Stimulated activated CD8-positive, alpha-beta memory T cell treated with anti-CD3 and anti-CD28 coated beads, Interleukin-7, amount 100 ng/mL, for 1 hour (primary cell): ENCODE results near the gene USH2A.
"Not testable (repeated sequence)": the region's sequence is repeated elsewhere in the genome, so short reads cannot be mapped to it uniquely, and the experiment has no call there.

Source experiments
- DNase-seq, 2 donors: peaks; one replicate each; pipeline ENCODE4 v3.0.0-alpha.2; 2020; ENCODE audit warnings: low read depth in 2 of 2

Gene USH2A

DNA sequence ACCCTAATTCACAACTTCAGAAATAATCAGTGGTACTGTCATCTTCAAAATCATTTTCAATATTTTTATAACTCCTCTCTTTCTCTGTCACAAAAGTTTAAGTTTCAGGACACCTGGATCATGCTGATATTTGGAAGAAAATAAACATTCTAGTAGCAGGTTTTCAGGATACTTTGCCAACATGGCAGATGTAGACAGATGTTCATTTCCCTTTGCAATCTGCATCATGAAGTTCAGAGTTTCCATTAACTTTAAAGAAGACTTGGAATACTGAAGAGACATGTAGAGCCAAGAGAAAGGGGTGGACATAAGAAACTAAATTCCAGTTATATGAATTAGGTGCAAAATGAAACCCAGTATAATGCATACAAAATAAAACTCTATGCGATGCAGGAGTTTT is 218.1 kb downstream of the USH2A start:
- DNase-seq = no peak

DNA sequence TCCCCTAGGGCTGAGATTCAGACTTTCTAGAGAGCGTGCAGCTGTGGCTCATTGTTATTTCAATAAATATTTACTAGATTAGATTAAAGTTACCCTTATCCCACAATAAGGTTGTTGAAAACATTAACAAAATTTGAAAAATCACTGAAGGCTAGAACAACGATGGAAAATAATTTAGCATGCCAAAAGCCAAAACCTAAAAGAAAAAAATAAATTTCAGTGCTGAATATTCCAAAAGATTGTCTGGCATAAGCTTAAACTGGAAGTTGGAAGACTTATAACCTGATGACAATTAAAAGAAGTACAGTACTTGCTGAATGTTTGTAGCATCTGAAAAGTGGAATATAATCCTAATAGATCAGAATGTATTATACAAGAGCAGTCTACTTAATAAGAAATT is 221.3 kb downstream of the USH2A start:
- no peak for DNase-seq

DNA sequence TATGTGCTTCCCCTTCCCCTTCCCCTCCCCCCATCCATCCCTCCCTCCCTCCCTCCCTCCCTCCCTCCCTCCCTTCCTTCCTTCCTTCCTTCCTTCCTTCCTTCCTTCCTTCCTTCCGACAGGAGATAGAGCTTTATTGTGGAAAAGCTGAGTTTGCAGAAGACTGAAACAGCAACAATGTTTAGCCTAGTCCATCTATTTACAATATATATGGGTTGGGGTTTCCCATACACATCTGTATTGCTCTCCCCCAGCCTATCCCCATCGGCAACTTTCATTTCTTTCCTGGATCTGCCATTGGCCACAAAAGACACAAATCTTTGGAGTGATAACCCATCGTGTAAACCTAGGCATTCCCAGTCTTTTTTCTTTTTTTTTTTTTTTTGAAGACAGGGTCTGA is 222.3 kb downstream of the USH2A start:
- no peak for DNase-seq

DNA sequence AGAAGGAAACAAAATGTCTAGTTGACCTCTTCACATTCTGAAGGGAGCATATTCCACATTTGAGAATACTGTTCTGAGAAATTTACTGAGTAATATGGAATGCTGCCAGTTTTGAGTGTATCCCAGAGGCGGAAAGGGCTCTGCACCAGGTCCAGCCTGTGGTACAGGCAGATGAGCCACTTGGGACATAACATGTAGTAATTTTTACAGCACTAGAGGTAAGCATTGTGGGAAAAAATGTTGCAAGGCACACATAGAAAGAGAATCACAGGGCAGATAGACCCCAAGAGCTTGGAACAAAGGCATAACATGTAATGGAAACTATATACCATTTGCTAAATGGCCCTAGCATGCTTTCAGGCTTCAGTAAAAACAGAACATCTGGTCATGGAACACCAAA is 228.5 kb downstream of the USH2A start:
- no peak for DNase-seq

DNA sequence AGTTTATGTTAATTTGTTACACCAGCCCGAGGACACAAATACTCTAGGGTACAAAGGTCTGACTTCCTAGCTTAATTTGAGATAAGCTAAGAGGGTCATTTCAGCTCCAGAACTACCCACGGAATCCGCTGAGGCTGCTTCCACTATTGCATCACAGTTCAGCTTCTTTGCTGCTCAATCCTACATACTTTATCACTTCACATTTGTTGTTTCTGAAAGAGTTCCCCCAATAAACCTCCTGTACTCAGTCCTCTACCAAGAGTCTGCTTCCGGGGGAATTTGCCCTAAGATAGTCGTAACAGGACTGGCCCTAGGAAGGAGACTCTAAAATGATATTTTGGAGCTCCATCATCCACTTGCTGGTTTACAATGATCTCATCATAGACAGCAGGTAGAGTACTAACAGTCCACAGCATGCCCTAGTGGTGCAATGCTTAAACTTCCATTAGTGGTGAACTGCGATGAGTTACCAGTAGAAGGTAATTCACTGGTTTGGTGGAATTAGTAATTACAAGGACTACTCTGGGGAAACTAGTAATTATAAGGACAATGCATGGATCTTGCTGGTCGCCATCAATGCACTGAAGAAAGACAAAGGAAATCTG is 229.3 kb downstream of the USH2A start:
- no peak for DNase-seq

DNA sequence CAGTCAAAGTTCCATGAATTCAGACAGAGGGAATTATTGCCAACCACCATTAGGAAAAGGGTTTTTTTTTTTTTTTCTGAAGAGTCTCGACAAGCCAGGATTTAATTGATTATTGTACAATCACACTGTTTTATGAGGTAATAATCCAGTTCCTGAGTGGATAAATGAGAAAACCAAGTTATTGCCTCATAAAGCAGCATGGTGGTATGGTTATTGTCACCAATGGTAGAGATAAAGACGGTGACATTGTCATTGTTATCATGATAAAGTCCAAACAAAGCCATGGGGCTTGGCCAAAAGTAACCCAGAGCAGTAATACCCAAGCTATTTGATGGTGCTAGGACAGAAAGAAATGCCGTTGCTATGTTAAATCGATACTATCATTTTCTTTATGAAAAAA is 232.8 kb downstream of the USH2A start:
- no peak for DNase-seq

DNA sequence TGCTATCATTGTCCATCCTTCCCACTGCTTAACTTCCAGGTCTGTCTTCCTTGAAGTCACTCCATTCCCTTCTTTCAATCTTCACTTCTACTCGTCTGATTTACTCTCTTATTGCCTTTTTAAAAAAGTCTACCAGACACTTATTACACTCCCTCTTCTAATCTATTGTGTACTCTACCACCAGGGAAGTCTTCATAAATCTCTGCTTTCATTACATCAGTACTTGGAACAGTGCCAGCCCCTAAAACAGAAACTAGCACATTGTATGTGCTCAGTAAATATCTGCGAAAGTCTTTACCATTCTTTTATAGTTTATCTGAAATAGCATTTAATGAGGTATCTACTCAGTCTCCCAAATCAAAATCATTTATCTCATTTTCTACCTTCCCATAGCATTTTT is 236.4 kb downstream of the USH2A start:
- DNase-seq = no peak

DNA sequence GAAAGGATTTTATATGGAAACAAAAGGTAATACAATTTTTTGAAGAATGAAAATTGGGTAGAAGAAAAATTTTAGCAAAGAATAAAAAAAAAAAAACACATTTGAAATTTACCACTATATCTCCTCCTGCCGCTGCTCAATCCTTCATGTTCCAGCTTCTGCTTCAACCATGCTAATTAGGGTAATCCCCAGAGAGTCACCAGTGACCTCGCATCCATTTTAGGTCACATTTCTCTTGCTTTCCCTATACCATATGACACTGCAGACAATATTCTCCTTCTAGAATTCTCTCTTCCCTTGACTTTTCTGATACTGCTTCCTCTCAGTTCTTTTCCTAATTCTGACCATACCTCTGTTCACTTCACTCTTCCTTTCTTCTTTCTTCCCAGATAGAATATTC is 237.1 kb downstream of the USH2A start:
- no peak for DNase-seq

DNA sequence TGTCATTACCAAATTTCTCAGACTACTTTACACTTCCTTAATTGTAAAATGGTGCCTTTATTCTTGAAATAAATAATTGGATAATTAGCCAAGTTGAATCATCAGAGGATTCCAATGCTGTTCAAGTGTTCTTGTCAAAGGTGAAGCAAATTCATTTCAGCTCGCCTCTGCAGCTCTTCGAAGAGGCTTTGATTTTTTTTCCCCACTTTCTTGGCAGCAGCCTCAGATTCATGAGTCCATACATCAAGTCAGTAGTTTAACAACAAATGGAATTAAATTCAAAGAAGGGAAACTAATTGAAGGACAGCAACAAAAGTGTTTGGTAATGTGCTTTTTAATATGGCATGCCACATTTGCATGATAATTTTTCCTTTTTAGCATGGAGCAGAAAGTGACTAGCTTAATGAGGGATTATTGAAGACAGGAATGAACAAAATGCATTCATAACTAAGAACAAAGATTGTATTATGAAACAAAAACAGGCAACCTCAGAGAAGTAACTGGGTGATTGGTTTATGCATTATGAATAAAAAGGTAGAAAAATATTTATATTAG is 239.0 kb downstream of the USH2A start:
- DNase-seq = no peak

DNA sequence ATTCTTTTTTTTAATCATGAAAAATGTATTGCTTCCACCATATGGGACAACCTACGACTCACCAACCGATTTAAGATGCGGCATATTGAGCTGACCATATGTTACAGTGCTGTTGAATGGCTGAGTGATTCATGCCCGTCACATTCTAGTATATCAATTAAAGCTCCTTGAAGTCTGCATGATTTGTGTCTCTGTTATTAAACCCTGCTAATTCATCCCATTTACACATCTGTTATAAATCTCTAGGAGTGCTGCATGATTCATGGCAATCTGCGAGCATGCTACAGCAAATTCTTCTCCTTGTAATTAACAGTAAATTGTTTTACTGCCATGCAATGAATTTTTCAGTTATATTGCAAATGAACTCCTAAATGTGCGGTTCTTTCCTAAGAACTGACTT is 239.8 kb downstream of the USH2A start:
- no peak for DNase-seq

DNA sequence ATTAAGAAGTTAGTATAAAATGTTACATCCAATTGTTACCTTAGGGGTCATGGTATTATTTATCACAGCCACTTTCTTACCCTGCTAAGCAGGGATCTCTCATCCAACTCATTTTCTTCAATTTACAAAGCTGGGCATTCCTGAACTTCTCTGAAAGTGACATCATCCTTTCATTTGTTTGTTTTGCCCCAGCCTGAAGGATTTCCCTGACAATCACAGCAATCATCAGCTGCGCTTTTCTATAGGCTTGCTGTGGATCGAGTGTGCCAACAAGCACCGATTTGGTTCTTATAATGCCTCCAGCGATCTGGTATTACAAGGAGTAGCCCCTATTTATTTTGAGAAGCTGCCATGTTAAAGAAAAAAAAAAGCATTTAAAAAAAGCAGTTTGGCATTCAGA is 240.2 kb downstream of the USH2A start:
- DNase-seq = no peak

DNA sequence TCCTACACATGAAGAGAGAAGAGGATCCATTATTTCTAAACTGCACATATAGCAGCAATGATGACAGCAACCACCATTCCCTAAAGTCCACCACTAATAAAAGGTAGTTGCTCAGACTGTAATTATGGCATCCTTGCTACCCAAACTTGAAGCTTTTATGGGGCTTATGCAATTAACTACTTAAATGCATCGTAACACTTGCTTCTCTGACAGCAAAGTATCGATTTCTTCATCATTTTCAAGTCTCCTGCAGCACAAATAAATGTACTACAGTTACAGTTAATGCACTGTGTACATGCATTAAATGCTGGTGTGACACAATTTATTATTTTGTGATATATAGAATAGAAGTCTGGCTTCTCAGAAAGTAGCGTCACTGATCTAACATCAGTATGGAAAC is 241.7 kb downstream of the USH2A start:
- DNase-seq = no peak

DNA sequence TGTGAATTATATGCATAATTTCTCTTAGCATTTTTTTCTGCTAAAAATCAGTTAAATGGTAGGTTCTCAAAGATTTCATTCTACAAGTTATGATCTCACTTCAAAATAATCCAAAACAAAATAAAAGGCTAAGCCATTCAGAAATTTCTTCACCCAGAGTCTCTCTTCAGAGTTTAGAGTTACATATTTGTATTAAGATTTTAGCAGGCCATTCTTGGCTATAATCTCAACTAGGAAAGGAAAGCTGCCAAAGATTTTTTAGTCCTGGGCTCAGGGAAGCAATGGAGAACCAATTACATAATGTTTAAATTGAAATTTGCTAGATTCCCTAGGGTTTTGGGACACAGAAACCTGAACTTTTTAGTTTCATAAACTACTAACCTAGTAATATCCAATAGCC is 245.0 kb downstream of the USH2A start:
- no peak for DNase-seq

DNA sequence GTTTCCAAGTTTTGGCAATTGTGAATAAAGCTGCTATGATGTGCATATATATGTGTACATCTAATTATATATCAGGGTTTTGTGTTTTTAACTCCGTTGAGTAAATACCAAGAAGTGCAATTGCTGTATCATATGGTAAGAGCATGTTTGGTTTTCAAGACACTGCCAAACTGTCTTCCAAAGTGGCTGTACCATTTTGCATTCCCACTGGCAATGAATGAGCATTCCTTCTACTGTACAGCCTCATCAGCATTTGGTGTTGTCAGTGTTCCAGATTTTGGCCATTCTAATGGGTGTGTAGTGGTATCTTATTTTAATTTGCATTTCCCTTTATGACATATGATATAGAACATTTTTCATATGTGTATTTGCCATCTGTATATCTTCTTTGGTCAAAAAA is 246.3 kb downstream of the USH2A start:
- DNase-seq = no peak

DNA sequence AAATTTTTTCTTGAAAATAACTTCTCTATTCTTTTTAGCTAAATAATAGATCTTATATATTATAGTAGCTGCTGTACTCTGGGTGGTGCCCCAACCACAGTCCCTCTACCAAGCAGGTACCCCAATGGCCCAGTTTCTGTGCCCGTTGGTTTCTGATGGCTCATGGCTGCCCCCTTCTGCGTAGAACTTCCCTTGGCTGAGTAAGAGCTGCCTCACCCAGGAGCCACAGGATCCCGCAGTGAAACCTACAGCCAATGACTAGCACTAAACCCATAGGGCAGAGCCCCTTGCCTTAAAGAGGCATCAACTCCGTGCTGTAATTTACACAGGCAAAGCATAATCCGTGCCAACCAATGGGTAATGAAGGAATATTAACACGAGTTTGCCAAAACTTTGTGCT is 247.5 kb downstream of the USH2A start:
- DNase-seq = no peak

DNA sequence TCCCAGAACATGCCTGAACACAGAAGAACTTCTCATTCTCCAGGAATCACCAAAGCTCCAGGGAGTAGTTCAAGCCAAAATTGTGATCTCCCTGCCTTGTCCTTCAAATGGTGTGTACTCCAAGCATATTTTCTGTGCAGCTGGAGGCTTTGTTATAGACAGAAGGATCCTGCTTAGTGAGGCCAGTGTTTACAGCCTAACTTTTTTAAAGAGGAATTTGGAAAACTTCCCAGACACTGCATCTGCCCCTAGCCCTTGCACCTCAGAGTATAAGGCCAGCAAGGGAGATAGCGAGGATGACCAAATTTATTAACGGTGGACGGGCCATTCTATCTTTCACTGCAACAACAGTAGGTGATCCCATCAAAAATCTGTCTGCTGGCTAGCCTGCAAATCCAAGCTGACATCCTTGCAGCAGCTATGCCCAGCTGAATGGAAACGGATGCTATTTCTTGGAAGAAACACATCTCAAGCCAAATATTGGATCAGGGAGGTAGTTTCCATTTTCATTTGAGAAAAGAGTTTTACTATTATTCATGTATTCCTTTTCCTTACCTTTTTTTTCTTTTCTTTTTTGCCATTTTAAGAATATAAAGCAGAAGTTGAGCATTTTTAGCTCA is 249.8 kb downstream of the USH2A start:
- no peak for DNase-seq

DNA sequence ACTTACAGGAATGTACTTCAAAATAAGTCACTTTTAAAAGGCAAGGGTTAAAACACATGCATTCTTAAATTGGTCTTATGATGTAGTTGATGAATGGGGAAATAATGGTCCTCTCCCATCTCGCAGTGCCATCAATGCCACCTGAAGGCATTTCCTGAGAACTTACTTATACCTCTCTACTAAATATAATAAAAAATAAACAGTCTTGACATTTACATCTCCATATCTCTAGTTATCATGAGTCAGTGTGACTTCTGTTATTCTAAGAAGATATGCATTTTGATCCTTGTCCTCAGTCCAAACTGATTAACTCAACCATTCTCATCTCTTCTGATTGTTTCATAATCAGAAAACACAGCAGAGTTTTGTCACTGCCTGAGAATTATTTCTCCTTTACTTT is 253.9 kb downstream of the USH2A start:
- DNase-seq = no peak

DNA sequence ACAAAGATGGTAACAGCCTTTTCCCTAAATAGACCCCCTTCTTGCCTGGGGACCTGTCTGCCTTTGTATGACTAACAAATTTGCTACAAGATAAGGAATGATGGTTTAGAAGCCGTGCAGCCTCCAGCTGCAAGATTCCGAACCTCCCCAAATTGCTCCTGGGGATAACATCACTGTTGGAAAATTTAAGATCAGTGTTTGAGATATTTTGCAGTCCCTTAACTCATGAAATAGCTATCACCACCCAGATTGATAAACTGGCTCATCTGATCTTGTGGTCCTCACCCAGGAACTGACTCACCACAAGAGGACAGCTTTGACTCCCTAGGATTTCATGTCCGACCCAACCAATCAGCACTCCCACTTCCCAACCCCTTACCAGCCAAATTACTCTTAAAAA is 254.7 kb downstream of the USH2A start:
- no peak for DNase-seq

DNA sequence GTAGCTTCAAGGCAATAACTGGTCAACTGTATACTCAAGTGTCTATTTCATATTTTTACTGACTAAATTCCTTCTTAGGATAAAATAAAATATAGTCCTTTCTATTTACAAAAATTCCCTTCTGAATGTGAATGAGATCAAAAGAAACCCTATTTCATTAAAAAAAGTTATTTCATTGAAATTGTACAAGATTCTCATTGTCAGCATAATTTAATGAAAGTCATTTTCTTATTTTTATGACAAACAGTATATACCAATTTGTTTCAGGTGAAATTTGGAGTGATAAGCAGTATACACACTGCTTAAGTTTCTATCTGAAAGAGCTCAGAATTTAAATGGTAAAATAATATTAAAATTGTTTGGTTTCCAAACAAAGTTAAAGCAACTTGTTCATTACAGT is 269.2 kb downstream of the USH2A start:
- no peak for DNase-seq

DNA sequence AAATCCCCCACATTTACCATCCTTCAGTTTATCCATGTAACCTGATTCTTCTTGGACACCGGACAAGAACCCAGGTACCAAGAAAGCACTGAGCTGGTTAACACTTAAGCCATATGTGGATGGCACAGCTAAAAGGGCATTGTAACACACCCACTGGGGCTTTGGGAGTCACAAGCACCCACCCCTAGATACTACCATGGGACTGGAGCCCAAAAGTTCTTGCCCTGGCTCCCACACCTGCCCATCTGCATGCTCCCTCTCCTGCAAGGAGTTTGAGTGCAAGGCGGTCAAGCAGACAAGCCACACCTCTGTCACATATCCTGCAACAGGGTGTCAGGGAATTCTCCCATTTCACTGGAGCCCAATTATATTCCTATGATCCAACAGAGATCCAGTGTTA is 270.1 kb downstream of the USH2A start:
- DNase-seq = no peak

DNA sequence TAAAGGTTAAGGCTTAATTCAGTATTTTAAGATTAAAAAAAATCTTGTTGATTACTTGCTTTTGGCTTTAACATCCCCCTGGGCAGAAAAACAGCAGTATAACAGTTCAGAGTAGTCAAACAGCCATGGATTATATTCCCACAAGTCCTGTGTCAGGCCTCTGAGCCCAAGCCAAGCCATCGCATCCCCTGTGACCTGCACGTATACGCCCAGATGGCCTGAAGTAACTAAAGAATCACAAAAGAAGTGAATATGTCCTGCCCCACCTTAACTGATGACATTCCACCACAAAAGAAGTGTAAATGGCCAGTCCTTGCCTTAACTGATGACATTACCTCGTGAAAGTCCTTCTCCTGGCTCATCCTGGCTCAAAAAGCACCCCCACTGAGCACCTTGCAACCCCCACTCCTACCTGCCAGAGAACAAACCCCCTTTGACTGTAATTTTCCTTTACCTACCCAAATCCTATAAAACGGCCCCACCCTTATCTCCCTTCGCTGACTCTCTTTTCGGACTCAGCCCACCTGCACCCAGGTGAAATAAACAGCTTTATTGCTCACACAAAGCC is 277.7 kb downstream of the USH2A start:
- not testable (repeated sequence) for DNase-seq

DNA sequence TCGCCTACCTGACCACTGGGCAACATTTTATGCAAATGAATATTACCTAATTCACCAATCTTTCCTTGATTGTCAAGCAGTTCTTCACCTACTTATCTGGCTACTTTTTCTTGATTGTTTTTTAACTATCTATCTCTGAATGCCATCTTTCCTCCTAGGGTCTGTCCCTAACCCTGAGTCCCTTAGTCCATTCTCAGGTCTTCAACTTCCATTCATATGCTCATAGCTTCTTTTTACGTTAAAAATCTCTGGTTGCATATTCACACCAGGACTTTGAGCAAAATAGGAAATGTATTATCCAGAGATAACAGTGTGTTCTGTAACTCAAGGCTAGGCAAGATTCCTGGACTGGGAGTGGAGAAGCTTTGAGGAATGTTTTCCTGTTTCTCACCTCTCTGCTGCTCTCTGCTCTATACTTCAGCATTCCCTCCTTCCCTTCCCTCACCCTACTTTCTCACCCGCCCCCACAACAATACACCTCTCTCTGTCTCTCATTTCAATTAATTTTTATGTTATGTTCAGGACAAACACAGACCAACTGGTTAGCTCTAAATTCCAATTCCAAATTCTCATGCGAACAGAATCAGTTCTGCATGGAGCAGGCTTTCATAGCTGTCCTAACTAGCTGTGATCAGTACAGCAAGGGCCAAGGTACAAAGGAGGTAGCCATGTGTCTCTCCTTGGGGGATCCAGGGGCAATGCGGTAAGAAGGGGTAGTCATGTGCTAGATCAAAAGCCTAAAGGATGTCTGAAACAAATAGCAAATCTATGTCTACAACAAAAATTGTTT is 278.4 kb downstream of the USH2A start:
- no peak for DNase-seq

DNA sequence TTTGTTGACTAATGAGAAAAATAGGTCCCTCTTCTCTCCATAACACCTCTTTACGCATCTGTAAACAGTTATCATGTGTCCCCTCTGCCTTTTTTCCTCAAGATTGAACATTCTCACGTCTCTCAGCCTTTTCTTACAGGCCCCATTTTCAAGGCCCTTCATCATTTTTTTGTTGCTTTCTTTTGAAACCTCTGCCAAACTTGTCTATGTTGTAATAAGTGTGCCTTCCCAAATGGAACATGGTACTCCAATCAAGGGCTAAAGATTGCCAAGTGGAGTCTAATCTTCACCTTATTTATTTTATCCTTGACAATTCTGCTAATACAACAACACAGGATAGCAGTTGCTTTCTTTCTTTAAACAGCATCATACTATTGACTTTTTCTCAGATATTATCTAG is 280.3 kb downstream of the USH2A start:
- no peak for DNase-seq
